Measurements from ENCODE around the gene GRB14. TPM values are rescaled to one million over a fixed set of nuclear protein-coding genes. Genes with fewer than 3 reads are reported as not detected.
"Not testable (repeated sequence)": the region's sequence is repeated elsewhere in the genome, so short reads cannot be mapped to it uniquely, and the experiment has no call there.

The GRB14 gene
- total RNA-seq, 1 donor from 2014 or later = 27.8 TPM

GRCh38 chr2:164512871-164513270 is 108.4 kb downstream of the GRB14 start:
- intact Hi-C loops (cut with micrococcal nuclease) = no loop called here
- DNase-seq = no peak
- no peak for ATAC-seq

DNA sequence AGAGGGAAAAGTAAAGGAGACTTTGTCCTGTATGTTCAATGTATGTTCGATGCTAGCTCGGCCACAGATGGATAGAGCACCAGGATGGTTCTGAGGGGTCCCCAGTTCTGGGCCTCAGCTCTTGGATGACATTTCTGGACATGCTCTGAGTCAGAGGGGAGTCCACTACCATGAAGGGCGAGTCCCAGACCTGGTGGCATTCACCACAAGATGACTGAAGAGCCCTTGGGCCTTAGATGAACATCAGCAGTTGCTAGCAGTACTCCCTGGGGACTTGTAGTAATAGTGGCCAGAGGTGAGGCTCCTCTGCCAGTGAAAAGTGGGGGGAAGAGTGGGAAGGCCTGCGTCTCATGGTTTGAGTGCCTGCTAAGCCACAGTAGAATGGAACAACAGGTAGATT is 109.5 kb downstream of the GRB14 start:
- intact Hi-C loops (cut with micrococcal nuclease) = no loop called here
- no peak for ATAC-seq

DNA sequence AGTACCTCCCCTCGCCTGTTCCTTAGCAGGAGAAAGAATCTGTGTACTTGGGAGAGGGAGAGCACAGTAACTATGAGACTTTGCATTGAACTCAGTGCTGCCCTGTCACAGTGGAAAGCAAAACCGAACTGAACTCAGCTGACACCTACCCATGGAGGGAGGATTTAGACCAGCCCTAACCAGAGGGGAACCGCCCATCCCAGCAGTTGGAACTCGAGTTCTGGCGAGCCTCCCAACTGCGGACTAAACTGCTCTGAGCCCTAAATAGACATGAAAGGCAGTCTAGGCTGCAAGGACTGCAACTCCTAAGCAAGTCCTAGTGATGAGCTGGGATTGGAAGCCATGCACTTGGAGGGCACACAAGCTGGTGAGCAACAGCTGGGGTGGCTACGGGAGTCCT is 110.4 kb downstream of the GRB14 start:
- peak; percentile 98 for ATAC-seq
- DNase-seq = peak; percentile 73
- intact Hi-C loops (cut with micrococcal nuclease) = no loop called here

More for the DNA sequence above, 109.5 kb downstream of the GRB14 start:
- no peak for DNase-seq

- ATAC-seq = no peak
- no peak for DNase-seq
- intact Hi-C loops (cut with micrococcal nuclease) = no loop called here
Observed at GRCh38 chr2:164509137-164509877, 112.0 kb downstream of the GRB14 start.

DNA sequence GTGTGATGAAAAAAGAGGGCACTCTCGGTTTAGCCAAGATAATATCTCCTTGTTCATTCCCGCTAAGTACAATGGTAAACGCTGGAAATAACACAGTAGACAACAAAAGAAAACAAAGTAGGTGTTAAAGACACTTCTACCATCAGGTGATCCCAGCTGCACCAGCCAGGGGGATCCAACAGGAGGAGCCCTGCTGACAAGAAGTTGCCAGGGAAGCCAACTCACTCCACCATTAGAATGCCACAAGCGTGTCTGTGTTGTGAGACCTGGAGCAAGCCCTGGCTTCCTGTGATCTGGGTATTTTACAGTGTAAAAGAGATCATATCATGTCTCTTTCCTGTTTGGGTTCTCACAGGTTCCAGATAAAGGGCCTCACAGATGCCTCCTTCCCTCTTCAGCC is 117.0 kb downstream of the GRB14 start:
- DNase-seq = no peak
- intact Hi-C loops (cut with micrococcal nuclease) = no loop called here
- no peak for ATAC-seq

DNA sequence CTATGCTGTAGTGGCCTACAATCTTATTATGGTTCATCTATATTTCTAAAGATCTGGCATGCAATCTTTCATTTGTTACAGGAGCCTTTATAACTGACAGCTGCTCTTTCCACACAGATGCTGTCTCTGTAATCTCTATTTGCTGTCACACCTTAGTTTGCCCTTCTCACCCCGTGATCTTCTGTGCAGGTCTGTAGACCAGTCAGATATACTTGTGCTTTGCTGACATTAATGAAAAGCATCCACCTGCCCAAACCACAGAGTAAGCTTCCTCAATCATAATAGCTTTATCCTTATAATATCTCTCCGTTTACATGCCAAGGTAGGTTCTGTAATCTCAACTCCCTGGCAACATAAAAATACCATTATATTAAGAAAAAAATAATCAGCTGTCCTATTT is 122.4 kb downstream of the GRB14 start:
- intact Hi-C loops (cut with micrococcal nuclease) = no loop called here
- no peak for DNase-seq
- ATAC-seq = no peak

DNA sequence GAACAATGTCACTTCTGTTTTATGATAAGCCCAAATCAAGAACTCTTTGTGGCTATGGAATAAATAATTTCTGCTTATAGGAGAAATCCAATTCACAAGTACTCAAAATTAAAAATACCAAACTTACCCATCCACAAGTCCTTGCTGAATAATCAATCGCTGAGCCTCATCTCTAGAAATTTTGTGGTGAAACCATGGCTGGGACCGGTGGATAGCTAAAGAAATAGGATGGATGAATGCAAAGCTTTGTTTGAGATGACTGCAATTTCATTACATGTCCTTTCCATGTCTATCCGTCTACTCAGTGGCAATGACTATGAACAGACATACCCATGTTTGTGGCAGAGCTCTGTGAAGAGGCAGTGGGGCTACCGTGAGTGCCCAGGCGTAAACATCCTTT is 124.4 kb downstream of the GRB14 start:
- intact Hi-C loops (cut with micrococcal nuclease) = no loop called here
- DNase-seq (no peak), ATAC-seq (no peak)

DNA sequence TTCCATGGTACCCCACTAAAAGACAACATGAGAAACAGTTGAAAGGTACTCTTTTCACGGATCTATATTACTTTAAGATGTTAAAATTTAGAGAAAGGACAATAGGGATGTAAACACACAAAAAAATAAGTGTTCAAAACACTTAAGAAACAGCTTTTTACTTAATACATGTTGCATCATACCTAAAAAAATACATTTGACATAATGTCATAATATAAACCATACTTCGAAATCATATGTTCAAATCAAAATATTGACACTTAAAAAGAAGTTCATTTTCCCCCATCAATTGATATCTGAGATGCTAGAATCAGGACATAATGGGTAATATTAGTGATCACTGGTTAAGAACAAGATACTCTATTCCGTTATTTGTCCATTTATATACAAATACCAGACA is 124.9 kb downstream of the GRB14 start:
- ATAC-seq (no peak), DNase-seq (no peak)
- intact Hi-C loops (cut with micrococcal nuclease) = no loop called here

DNA sequence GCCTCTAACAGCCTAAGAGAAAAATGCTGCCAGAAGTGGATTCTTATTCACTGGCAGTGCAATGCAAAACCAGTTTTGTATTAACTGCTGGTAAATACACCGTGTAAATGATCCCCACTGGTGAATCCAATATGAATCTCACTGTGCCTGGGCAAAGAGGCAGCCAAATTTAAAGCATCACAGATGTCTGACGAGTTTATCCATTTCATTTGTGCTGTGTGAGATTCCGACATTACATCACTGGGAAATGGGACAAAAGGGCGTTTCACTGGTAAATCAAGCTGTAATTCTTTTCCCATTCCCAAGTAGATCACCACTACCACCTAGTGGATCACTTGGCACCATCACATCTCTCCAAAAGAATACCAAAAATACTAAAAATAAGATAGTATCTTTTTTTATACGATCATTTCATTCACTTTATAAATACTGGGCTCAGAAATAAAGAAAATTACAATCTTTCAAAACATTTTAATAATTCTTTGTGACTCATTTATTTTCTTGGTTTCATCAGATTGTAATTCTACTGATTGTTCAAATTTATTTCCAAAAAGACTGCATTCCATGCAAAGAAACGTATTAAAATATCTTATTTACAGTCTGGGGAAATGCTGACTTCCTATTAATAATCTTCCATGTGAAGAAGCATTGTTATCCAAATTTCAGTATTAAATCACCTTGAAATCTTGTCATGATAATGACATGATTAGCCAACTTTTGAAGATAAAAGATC is 125.6 kb downstream of the GRB14 start:
- ATAC-seq = no peak
- no peak for DNase-seq
- intact Hi-C loops (cut with micrococcal nuclease) = no loop called here

GRCh38 chr2:164485541-164485940 is 135.7 kb downstream of the GRB14 start:
- DNase-seq (no peak), ATAC-seq (no peak)
- intact Hi-C loops (cut with micrococcal nuclease) = no loop called here

GRCh38 chr2:164479460-164479859 is 141.8 kb downstream of the GRB14 start:
- intact Hi-C loops (cut with micrococcal nuclease) = loop anchor here (5.0 kb wide), 1 partner anchor 1297 kb away; no protein-coding TSS in a partner anchor
- ATAC-seq = no peak
- no peak for DNase-seq

DNA sequence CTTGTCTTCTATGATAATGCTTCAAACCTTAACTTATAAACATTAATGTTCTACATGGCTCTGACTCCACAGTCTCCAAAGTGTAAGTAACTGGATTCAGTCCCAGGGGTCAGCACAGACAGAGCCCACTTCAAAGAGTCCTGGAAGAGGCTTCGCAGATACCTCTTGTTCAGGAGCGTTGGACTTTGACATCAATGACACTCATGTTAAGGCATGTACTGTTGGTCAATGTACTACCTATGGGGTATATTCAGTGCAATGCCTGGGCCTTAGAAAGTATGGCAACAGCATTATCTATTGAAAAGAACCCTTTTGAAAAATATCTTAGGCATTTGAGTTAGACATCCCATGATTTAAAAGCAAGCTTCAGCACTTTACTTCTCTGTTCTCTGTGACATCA is 143.1 kb downstream of the GRB14 start:
- intact Hi-C loops (cut with micrococcal nuclease) = loop anchor here (5.0 kb wide), 1 partner anchor 1296 kb away; no protein-coding TSS in a partner anchor
- DNase-seq (no peak), ATAC-seq (no peak)

DNA sequence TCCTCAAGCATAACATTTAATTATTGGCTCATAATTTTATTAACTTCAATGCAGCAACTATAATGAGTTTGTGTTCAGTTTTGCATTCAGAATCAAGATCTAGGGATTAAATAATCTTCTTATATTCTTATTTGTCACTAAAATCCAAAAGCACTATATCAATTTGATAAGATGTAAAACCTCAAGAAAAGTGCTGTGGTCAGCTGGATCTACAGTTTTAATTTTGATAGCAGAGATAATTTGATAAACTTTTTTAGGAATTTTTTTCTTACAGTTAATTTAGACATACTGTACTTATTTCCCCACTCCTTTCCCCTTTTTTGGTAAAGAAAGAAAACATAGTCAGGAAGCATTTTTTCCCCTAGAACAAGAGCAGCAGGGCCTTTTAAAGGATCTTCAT is 146.4 kb downstream of the GRB14 start:
- intact Hi-C loops (cut with micrococcal nuclease) = loop anchor here (5.0 kb wide), 1 partner anchor 1293 kb away; no protein-coding TSS in a partner anchor
- DNase-seq (no peak), ATAC-seq (no peak)

DNA sequence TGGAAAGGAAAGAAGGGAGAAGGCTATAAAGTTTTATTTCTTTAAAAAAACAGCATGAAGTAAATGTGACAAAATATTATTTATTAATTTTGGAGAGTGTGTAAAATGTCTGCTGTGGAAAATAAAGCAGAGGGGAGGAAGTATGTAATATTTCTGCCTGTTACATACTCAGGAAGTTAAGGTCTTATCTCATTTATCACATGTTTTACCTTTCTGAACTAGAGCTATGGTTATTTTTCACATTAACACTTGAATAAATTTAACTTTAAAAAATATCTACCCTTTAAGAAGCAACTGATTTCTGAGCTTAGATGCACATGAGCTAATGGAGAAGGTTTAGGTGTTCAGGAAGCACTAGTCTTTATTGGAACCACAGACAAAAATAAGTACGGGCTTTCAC is 148.3 kb downstream of the GRB14 start:
- DNase-seq (no peak), ATAC-seq (no peak)
- intact Hi-C loops (cut with micrococcal nuclease) = no loop called here

GRCh38 chr2:164465047-164465446 is 156.2 kb downstream of the GRB14 start:
- ATAC-seq; intact Hi-C loops (cut with micrococcal nuclease); DNase-seq: not testable (repeated sequence)

DNA sequence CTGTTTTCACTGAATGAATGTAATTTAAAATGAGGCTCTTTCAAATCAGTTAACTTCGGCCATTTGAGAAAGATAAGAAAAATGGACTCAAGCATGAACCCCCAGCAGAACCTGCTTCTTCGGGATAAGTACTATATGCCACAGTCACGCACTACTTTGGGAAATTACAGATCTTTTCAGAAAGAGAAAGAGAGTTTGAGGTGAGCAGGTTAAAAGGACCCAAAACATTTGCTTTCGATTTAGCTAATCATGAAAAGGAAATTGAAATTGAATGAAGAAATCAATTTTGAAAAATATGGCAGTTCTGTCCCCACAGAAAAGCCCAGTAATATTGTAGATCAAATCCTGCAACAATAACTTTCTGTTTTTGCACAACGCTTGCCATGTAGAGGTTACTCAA is 156.9 kb downstream of the GRB14 start:
- DNase-seq = no peak
- ATAC-seq = no peak
- intact Hi-C loops (cut with micrococcal nuclease) = no loop called here

- intact Hi-C loops (cut with micrococcal nuclease) = no loop called here
Observed at GRCh38 chr2:164458792-164459191, 162.5 kb downstream of the GRB14 start.

DNA sequence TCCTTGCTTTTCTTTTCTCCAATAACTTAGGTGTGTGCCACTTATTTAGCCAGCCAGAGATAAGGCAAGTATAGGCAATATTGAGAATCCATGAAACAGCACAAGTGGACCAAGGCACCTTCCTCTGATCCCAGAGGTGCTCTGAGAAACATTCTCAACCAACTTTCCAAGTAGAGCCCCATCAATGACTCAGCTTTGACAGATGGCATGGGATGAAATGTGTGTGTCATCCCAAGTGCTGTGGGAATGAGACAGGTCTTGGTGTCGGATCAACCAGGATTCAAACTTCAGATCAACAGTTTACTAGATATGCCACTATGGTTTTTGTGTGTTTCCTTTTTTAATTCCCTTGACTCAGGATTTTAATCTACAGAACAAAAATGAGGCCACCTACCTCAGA is 164.0 kb downstream of the GRB14 start:
- ATAC-seq (no peak), DNase-seq (no peak)
- intact Hi-C loops (cut with micrococcal nuclease) = no loop called here

More at GRCh38 chr2:164458792-164459191, 162.5 kb downstream of the GRB14 start:
- DNase-seq = no peak
- no peak for ATAC-seq

DNA sequence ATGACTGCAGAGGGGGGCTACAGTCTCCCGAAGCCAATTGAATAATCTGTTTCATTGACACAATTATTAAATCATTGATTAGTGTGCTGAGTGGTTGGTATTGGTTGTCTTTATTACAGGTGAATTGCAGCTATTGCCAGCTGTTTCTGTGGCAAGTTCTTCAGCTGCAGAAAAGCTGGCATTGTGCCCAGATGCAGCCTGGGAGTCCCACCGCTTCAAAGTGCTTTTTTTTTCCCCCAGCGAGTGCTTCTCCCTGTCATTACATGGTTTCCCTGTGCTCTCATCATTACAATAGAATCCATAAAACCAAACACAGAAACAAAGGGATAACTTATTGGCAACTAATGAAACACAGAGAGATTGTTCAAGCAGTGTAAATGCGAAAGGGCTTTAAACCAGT is 164.7 kb downstream of the GRB14 start:
- no peak for ATAC-seq
- intact Hi-C loops (cut with micrococcal nuclease) = no loop called here
- DNase-seq = no peak

GRCh38 chr2:164453656-164454305 is 167.5 kb downstream of the GRB14 start:
- DNase-seq = no peak
- intact Hi-C loops (cut with micrococcal nuclease) = no loop called here
- no peak for ATAC-seq
